T-cell (primary cell): Measurements from ENCODE around the gene PARS2. TPM values are rescaled to one million over a fixed set of nuclear protein-coding genes. Genes with fewer than 3 reads are reported as not detected.

Experiments
- ATAC-seq, 4 experiments: fragments of 200-7000 bp in 3 of 4; fragments of 150-1000 bp in 1 of 4; cut with Tn5 transposase; replicated peaks in 1 of 4; 1 replicate in 3 of 4; 2 replicates in 1 of 4; pipeline ENCODE4 v1.10.0; 2021; ENCODE audit warnings: moderate library complexity in 3 of 4, mild to moderate bottlenecking in 2 of 4, moderate number of reproducible peaks in 1 of 4
- CTCF ChIA-PET, 2 donors: fragments of 300-600 bp; sonication (Branson Sonifier 250); formaldehyde crosslinking; loops; one replicate each; lab custom pipeline; 2022; ENCODE audit warnings: antibody characterized with exemption in 2 of 2; lab: Charles Lee
- POLR2A ChIA-PET, 2 donors: fragments of 300-600 bp; sonication (Branson Sonifier 250); formaldehyde crosslinking; loops; one replicate each; lab custom pipeline; 2022; ENCODE audit warnings: antibody characterized with exemption in 2 of 2; lab: Charles Lee
- DNase-seq, 35 experiments: peaks; one replicate each; pipeline versions ENCODE4 v3.0.0 to v3.0.0-alpha.2; 2013 to 2023
- H3K27ac ChIP-seq: one replicate; pipeline ENCODE4 v1.5.1; 2013; ENCODE audit warnings: low read length
- H3K27me3 ChIP-seq, 2 experiments: replicated peaks in 1 of 2; 1 replicate in 1 of 2; 2 replicates in 1 of 2; pipeline versions ENCODE4 v1.6.1 to v1.7.0; 2013; ENCODE audit warnings: low read length in 1 of 2, mixed read lengths in 1 of 2; ENCODE audit not compliant: control insufficient read depth in 2 of 2, insufficient read depth in 2 of 2; ENCODE audit errors: extremely low read depth in 1 of 2
- H3K36me3 ChIP-seq, 2 donors: 1 replicate in 1 of 2; 2 replicates in 1 of 2; pipeline versions ENCODE4 v1.6.1 to v1.7.0; 2013; ENCODE audit warnings: low read length in 1 of 2; ENCODE audit not compliant: control insufficient read depth in 2 of 2, insufficient read depth in 1 of 2; ENCODE audit errors: extremely low read depth in 1 of 2
- H3K4me1 ChIP-seq, 2 experiments: 1 replicate in 1 of 2; 2 replicates in 1 of 2; pipeline versions ENCODE4 v1.6.1 to v1.7.0; 2013; ENCODE audit warnings: low read length in 2 of 2, mixed read lengths in 1 of 2; ENCODE audit not compliant: insufficient read depth in 2 of 2, control insufficient read depth in 1 of 2; ENCODE audit errors: extremely low read depth in 1 of 2
- H3K4me3 ChIP-seq, 2 donors: 1 replicate in 1 of 2; 2 replicates in 1 of 2; pipeline versions ENCODE4 v1.5.1 to v1.7.0; 2013; ENCODE audit warnings: mild to moderate bottlenecking in 2 of 2, low read length in 1 of 2, moderate library complexity in 1 of 2; ENCODE audit not compliant: control insufficient read depth in 1 of 2; ENCODE audit errors: extremely low read depth in 1 of 2
- H3K9me3 ChIP-seq: 2 replicates; pipeline ENCODE4 v1.7.0; 2013
- H3K27ac Mint-ChIP-seq, 2 donors: one replicate each; pipeline ENCODE4 v1.8.0; 2020 to 2021; ENCODE audit warnings: mild to moderate bottlenecking in 2 of 2, mixed read lengths in 2 of 2
- H3K27me3 Mint-ChIP-seq, 2 donors: one replicate each; pipeline ENCODE4 v1.8.0; 2021 to 2022; ENCODE audit warnings: mixed read lengths in 2 of 2
- H3K36me3 Mint-ChIP-seq: one replicate; pipeline ENCODE4 v1.8.0; 2021; ENCODE audit warnings: mixed read lengths
- H3K4me1 Mint-ChIP-seq, 3 donors: one replicate each; pipeline ENCODE4 v1.8.0; 2020 to 2022; ENCODE audit warnings: mixed read lengths in 3 of 3, mild to moderate bottlenecking in 1 of 3
- H3K4me3 Mint-ChIP-seq, 3 donors: one replicate each; pipeline ENCODE4 v1.8.0; 2020 to 2022; ENCODE audit warnings: mild to moderate bottlenecking in 3 of 3, mixed read lengths in 3 of 3, moderate library complexity in 3 of 3
- H3K9me3 Mint-ChIP-seq, 3 donors: one replicate each; pipeline ENCODE4 v1.8.0; 2020 to 2022; ENCODE audit warnings: mixed read lengths in 3 of 3
- WGBS: methylation state at CpG from one replicate; pipeline ENCODE4 v1.1.5; 2013; ENCODE audit warnings: missing lambda C conversion rate; ENCODE audit not compliant: insufficient coverage; 5-methylcytosine and 5-hydroxymethylcytosine counted together
- total RNA-seq, 35 experiments: library from RNA in 6 of 35; stranded (reverse) in 6 of 35; fragments of 120-200 nt in 1 of 35; gene quantifications; one replicate each; pipeline versions ENCODE4 v1.2.1 to v1.2.4 and lab custom pipeline; 2013 to 2026

The PARS2 gene
- total RNA-seq, 5 donors from 2014 or later (not counting 1 experiment from before 2014, with no cell fraction given) = 0.68 to 6.6 (median 6.0) TPM

GRCh38 chr1:54806931-54807611 lies 42.7 kb upstream of the PARS2 start:
- Histone ChIP-seq H3K9me3 (no peaks in the 10 kb centered on the region), H3K4me3 (peak overlapping the region in 1 of 2 donors; percentile 8), H3K27me3 (peaks cover 0 to 6% of the 10 kb centered on the region in 2 experiments), H3K27ac (peak overlapping the region; percentile 59), H3K4me1 (peaks cover 0 to 60% of the 10 kb centered on the region in 2 experiments), H3K36me3 (no peaks in the 10 kb centered on the region)
- Mint-ChIP-seq H3K27me3 (no peaks in the 10 kb centered on the region), H3K4me3 (no peak overlapping the region), H3K27ac (peak overlapping the region in 1 of 2 donors; percentile 11), H3K36me3 (no peaks in the 10 kb centered on the region), H3K4me1 (peaks cover 1 to 43% (median 17%) of the 10 kb centered on the region in 3 donors), H3K9me3 (no peaks in the 10 kb centered on the region)
- ATAC-seq = peak in 2 of 4 experiments; percentile 63 to 71
- 84% methylated on average over 4 of the region's 11 CpGs for WGBS
- ChIA-PET CTCF (interaction anchor here in 1 of 2 donors (0.6 kb wide), 1 partner anchor 723 kb away, joined by 3 read pairs; no protein-coding TSS in a partner anchor), POLR2A (no interaction called here)
- peak in 24 of 35 experiments; percentile 13 to 58 (median 38) for DNase-seq

GRCh38 chr1:54805981-54806381 lies 41.7 kb upstream of the PARS2 start:
- H3K9me3 ChIP-seq = no peaks in the 10 kb centered on the region
- H3K27me3 ChIP-seq = peaks cover 0 to 6% of the 10 kb centered on the region in 2 experiments
- no peak overlapping the region for H3K4me3 Mint-ChIP-seq
- H3K4me1 ChIP-seq = peaks cover 0 to 69% of the 10 kb centered on the region in 2 experiments
- ATAC-seq (no peak), DNase-seq (peak in 1 of 35 experiments; percentile 10)
- H3K36me3 ChIP-seq = no peaks in the 10 kb centered on the region
- no peaks in the 10 kb centered on the region for H3K9me3 Mint-ChIP-seq
- ChIA-PET CTCF (no interaction called here), POLR2A (no interaction called here)
- no peak overlapping the region for H3K4me3 ChIP-seq
- H3K27ac ChIP-seq = no peak overlapping the region
- H3K27ac Mint-ChIP-seq = no peak overlapping the region
- H3K4me1 Mint-ChIP-seq = peaks cover 10 to 52% (median 26%) of the 10 kb centered on the region in 3 donors
- H3K27me3 Mint-ChIP-seq = no peaks in the 10 kb centered on the region
- H3K36me3 Mint-ChIP-seq = no peaks in the 10 kb centered on the region
- 94% methylated on average over 29 of the region's 35 CpGs for WGBS

- no CpG with 5 or more reads among the region's 3 CpGs for WGBS
- no peak overlapping the region for H3K4me3 Mint-ChIP-seq
- H3K4me1 ChIP-seq = peaks cover 0 to 66% of the 10 kb centered on the region in 2 experiments
- no peaks in the 10 kb centered on the region for H3K36me3 ChIP-seq
- DNase-seq = peak in 1 of 35 experiments; percentile 4
- H3K36me3 Mint-ChIP-seq = no peaks in the 10 kb centered on the region
- peak overlapping the region; percentile 2 for H3K27ac ChIP-seq
- H3K4me3 ChIP-seq = no peak overlapping the region
- H3K9me3 ChIP-seq = no peaks in the 10 kb centered on the region
- peaks cover 0 to 2% of the 10 kb centered on the region in 2 experiments for H3K27me3 ChIP-seq
- no peaks in the 10 kb centered on the region for H3K27me3 Mint-ChIP-seq
- no peak for ATAC-seq
- no peak overlapping the region for H3K27ac Mint-ChIP-seq
- CTCF ChIA-PET = no interaction called here
- POLR2A ChIA-PET = no interaction called here
- no peaks in the 10 kb centered on the region for H3K9me3 Mint-ChIP-seq
- H3K4me1 Mint-ChIP-seq = peaks cover 10 to 52% (median 26%) of the 10 kb centered on the region in 3 donors
These were observed 41.1 kb upstream of the PARS2 start for GRCh38 chr1:54805466-54805865.

- 56% methylated on average over 5 of the region's 6 CpGs for WGBS
- H3K9me3 ChIP-seq = no peaks in the 10 kb centered on the region
- CTCF ChIA-PET = no interaction called here
- H3K4me1 ChIP-seq = peaks cover 2 to 69% of the 10 kb centered on the region in 2 experiments
- DNase-seq (peak in 1 of 35 experiments; percentile 9), ATAC-seq (no peak)
- Mint-ChIP-seq H3K27me3 (no peaks in the 10 kb centered on the region), H3K4me3 (no peak overlapping the region), H3K9me3 (no peaks in the 10 kb centered on the region), H3K4me1 (peaks cover 18 to 59% (median 33%) of the 10 kb centered on the region in 3 donors), H3K36me3 (no peaks in the 10 kb centered on the region), H3K27ac (peak overlapping the region; percentile 25 to 61)
- peak overlapping the region; percentile 29 for H3K27ac ChIP-seq
- no peaks in the 10 kb centered on the region for H3K27me3 ChIP-seq
- no peak overlapping the region for H3K4me3 ChIP-seq
- H3K36me3 ChIP-seq = no peaks in the 10 kb centered on the region
- POLR2A ChIA-PET = no interaction called here
These were observed 40.3 kb upstream of the PARS2 start for GRCh38 chr1:54804471-54805132.

- Histone ChIP-seq H3K27ac (peak overlapping the region; percentile 29), H3K27me3 (no peaks in the 10 kb centered on the region), H3K9me3 (no peaks in the 10 kb centered on the region), H3K4me3 (no peak overlapping the region), H3K36me3 (no peaks in the 10 kb centered on the region), H3K4me1 (peaks cover 7 to 74% of the 10 kb centered on the region in 2 experiments)
- DNase-seq (no peak), ATAC-seq (no peak)
- ChIA-PET CTCF (no interaction called here), POLR2A (no interaction called here)
- no peaks in the 10 kb centered on the region for H3K36me3 Mint-ChIP-seq
- no peaks in the 10 kb centered on the region for H3K9me3 Mint-ChIP-seq
- peak overlapping the region; percentile 25 to 61 for H3K27ac Mint-ChIP-seq
- 81% methylated on average over 2 of the region's 4 CpGs for WGBS
- H3K4me1 Mint-ChIP-seq = peaks cover 25 to 66% (median 40%) of the 10 kb centered on the region in 3 donors
- H3K4me3 Mint-ChIP-seq = peak overlapping the region in 1 of 3 donors; percentile 31
- no peaks in the 10 kb centered on the region for H3K27me3 Mint-ChIP-seq
These were observed 39.6 kb upstream of the PARS2 start for GRCh38 chr1:54803761-54804470.
